HEK293 (cell line): ENCODE results near the gene EGFLAM.

Experiments used
- CTCF ChIA-PET: fragments of 350-600 bp; formaldehyde crosslinking; extraction: SDS; loops from one replicate; lab custom pipeline; 2021; ENCODE audit warnings: antibody characterized with exemption; lab: Yijun Ruan, JAX
- POLR2A ChIA-PET: fragments of 300-600 bp; formaldehyde crosslinking; extraction: SDS; loops from one replicate; lab custom pipeline; 2020; ENCODE audit warnings: antibody characterized with exemption, inconsistent platforms; lab: Yijun Ruan, JAX
- H3K27ac ChIP-seq: fragments of 200-500 bp; sonication (Bioruptor generic); 2 replicates; pipeline ENCODE4 v1.5.1; 2014; ENCODE audit warnings: low read depth, low read length, control low read depth, inconsistent platforms; ENCODE audit errors: extremely low read depth
- H3K36me3 ChIP-seq, 2 experiments: fragments of 200-500 bp in 1 of 2; sonication (Bioruptor generic) in 1 of 2; 1 replicate in 1 of 2; 2 replicates in 1 of 2; pipeline ENCODE4 v1.5.1; 2014 to 2017; ENCODE audit warnings: inconsistent platforms in 2 of 2, low read length in 2 of 2; ENCODE audit not compliant: control insufficient read depth in 2 of 2, insufficient read depth in 1 of 2
- H3K4me1 ChIP-seq: fragments of 200-500 bp; sonication (Bioruptor generic); 2 replicates; pipeline ENCODE4 v1.5.1; 2014; ENCODE audit warnings: mild to moderate bottlenecking, low read length, inconsistent platforms; ENCODE audit not compliant: control insufficient read depth, insufficient read depth
- H3K4me3 ChIP-seq: 2 replicates; pipeline ENCODE4 v1.5.1; 2011; ENCODE audit warnings: low read depth, mild to moderate bottlenecking, control low read depth, low read length, moderate library complexity
- H3K9me3 ChIP-seq: fragments of 200-500 bp; sonication (Bioruptor generic); 2 replicates; pipeline ENCODE4 v1.5.1; 2014; ENCODE audit warnings: low read depth, low read length, inconsistent platforms; ENCODE audit not compliant: control insufficient read depth, insufficient read depth
- AEBP2 ChIP-seq: fragments of 450-650 bp; formaldehyde crosslinking; IDR thresholded peaks from 2 replicates; pipeline ENCODE4 v1.5.1; 2016; ENCODE audit warnings: missing biosample characterization, missing genetic modification characterization, borderline replicate concordance
- GFI1B ChIP-seq: fragments of 450-650 bp; formaldehyde crosslinking; IDR thresholded peaks from 2 replicates; pipeline ENCODE4 v1.5.1; 2016; ENCODE audit warnings: missing biosample characterization, missing genetic modification characterization
- GLI2 ChIP-seq: fragments of 450-650 bp; formaldehyde crosslinking; IDR thresholded peaks from 2 replicates; pipeline ENCODE4; 2017; ENCODE audit warnings: missing biosample characterization, missing genetic modification characterization, low read depth, borderline replicate concordance
- MEIS1 ChIP-seq: sonication (generic); formaldehyde crosslinking; IDR thresholded peaks from 2 replicates; pipeline ENCODE4 v1.8.1; 2022; ENCODE audit warnings: missing genetic modification reagents, mild to moderate bottlenecking, borderline replicate concordance
- MYNN ChIP-seq: fragments of 450-650 bp; formaldehyde crosslinking; IDR thresholded peaks from 2 replicates; pipeline ENCODE4 v1.5.1; 2016; ENCODE audit warnings: missing biosample characterization, missing genetic modification characterization, borderline replicate concordance
- PRDM1 ChIP-seq: fragments of 450-650 bp; formaldehyde crosslinking; IDR thresholded peaks from 2 replicates; pipeline ENCODE4; 2016; ENCODE audit warnings: missing biosample characterization, missing genetic modification characterization
- REPIN1 ChIP-seq: fragments of 450-650 bp; formaldehyde crosslinking; IDR thresholded peaks from 2 replicates; pipeline ENCODE4 v1.5.1; 2017; ENCODE audit warnings: missing biosample characterization, missing genetic modification characterization, low read depth
- SCRT2 ChIP-seq: fragments of 450-650 bp; formaldehyde crosslinking; IDR thresholded peaks from 2 replicates; pipeline ENCODE4 v1.5.1; 2016; ENCODE audit warnings: missing biosample characterization, missing genetic modification characterization
- TRIM28 ChIP-seq: IDR thresholded peaks from 2 replicates; pipeline ENCODE4 v1.6.1; 2011; ENCODE audit warnings: low read length, control low read depth, borderline replicate concordance
- ZFHX2 ChIP-seq: fragments of 450-650 bp; formaldehyde crosslinking; conservative IDR thresholded peaks from 2 replicates; pipeline ENCODE4 v1.5.1; 2016; ENCODE audit warnings: missing biosample characterization, missing genetic modification characterization
- ZNF23 ChIP-seq: fragments of 450-650 bp; formaldehyde crosslinking; IDR thresholded peaks from 2 replicates; pipeline ENCODE4 v1.5.1; 2016; ENCODE audit warnings: missing biosample characterization, missing genetic modification characterization, borderline replicate concordance
- ZNF26 ChIP-seq: fragments of 450-650 bp; formaldehyde crosslinking; IDR thresholded peaks from 2 replicates; pipeline ENCODE4 v1.5.1; 2016; ENCODE audit warnings: missing biosample characterization, missing genetic modification characterization
- ZNF280C ChIP-seq: fragments of 450-650 bp; formaldehyde crosslinking; IDR thresholded peaks from 2 replicates; pipeline ENCODE4 v1.5.1; 2016; ENCODE audit warnings: missing biosample characterization, missing genetic modification characterization
- ZNF335 ChIP-seq: fragments of 450-650 bp; formaldehyde crosslinking; conservative IDR thresholded peaks from 2 replicates; pipeline ENCODE4 v1.5.1; 2016; ENCODE audit warnings: missing biosample characterization, missing genetic modification characterization
- ZNF350 ChIP-seq: fragments of 450-650 bp; formaldehyde crosslinking; IDR thresholded peaks from 2 replicates; pipeline ENCODE4 v1.5.0; 2017; ENCODE audit warnings: missing biosample characterization, mild to moderate bottlenecking, missing genetic modification characterization
- ZNF394 ChIP-seq: fragments of 450-650 bp; formaldehyde crosslinking; IDR thresholded peaks from 2 replicates; pipeline ENCODE4 v1.5.1; 2016; ENCODE audit warnings: missing biosample characterization, missing genetic modification characterization, mild to moderate bottlenecking, moderate library complexity, borderline replicate concordance
- ZNF510 ChIP-seq: fragments of 450-650 bp; formaldehyde crosslinking; IDR thresholded peaks from 2 replicates; pipeline ENCODE4 v1.5.1; 2018; ENCODE audit warnings: mild to moderate bottlenecking, missing genetic modification characterization, missing biosample characterization; ENCODE audit not compliant: insufficient replicate concordance
- ZNF513 ChIP-seq: fragments of 450-650 bp; IDR thresholded peaks from 2 replicates; pipeline ENCODE4 v1.5.1; 2018; ENCODE audit warnings: missing biosample characterization, missing genetic modification characterization
- ZNF530 ChIP-seq: fragments of 450-650 bp; formaldehyde crosslinking; IDR thresholded peaks from 2 replicates; pipeline ENCODE4 v1.5.1; 2016; ENCODE audit warnings: low read depth, missing biosample characterization, missing genetic modification characterization
- ZNF555 ChIP-seq: fragments of 450-650 bp; formaldehyde crosslinking; conservative IDR thresholded peaks from 2 replicates; pipeline ENCODE4 v1.5.1; 2017; ENCODE audit warnings: missing biosample characterization, mild to moderate bottlenecking, missing genetic modification characterization, inconsistent platforms
- ZNF560 ChIP-seq: fragments of 450-650 bp; formaldehyde crosslinking; IDR thresholded peaks from 2 replicates; pipeline ENCODE4 v1.5.1; 2017; ENCODE audit warnings: missing biosample characterization, missing genetic modification characterization, borderline replicate concordance
- ZNF571 ChIP-seq: fragments of 450-650 bp; formaldehyde crosslinking; IDR thresholded peaks from 2 replicates; pipeline ENCODE4 v1.5.0; 2017; ENCODE audit warnings: missing biosample characterization, missing genetic modification characterization
- ZNF629 ChIP-seq: fragments of 450-650 bp; formaldehyde crosslinking; IDR thresholded peaks from 2 replicates; pipeline ENCODE4 v1.5.1; 2017; ENCODE audit warnings: missing biosample characterization, missing genetic modification characterization
- ZNF785 ChIP-seq: fragments of 450-650 bp; formaldehyde crosslinking; IDR thresholded peaks from 2 replicates; pipeline ENCODE4 v1.5.1; 2016; ENCODE audit warnings: missing biosample characterization, missing genetic modification characterization
- ZNF791 ChIP-seq: fragments of 450-650 bp; formaldehyde crosslinking; IDR thresholded peaks from 2 replicates; pipeline ENCODE4 v1.5.1; 2016; ENCODE audit warnings: missing biosample characterization, missing genetic modification characterization
- ZNF843 ChIP-seq: fragments of 450-650 bp; formaldehyde crosslinking; IDR thresholded peaks from 2 replicates; pipeline ENCODE4 v1.5.1; 2016; ENCODE audit warnings: missing biosample characterization, missing genetic modification characterization
- ZSCAN16 ChIP-seq: fragments of 450-650 bp; formaldehyde crosslinking; IDR thresholded peaks from 2 replicates; pipeline ENCODE4 v1.5.1; 2016; ENCODE audit warnings: missing biosample characterization, missing genetic modification characterization
- TF ChIP-seq, protein P1 (sequence below): fragments of 450-650 bp; formaldehyde crosslinking; IDR thresholded peaks from 2 replicates; pipeline ENCODE4 v1.5.1; 2016; ENCODE audit warnings: missing biosample characterization, missing genetic modification characterization

The EGFLAM gene

GRCh38 chr5:38380537-38380936 is 122.2 kb downstream of the EGFLAM start:
- ChIA-PET CTCF (interaction anchor here (0.7 to 1.1 kb wide), 5 partner anchors 16 to 429 kb away, joined by 3 to 6 read pairs (median 4); no protein-coding TSS in a partner anchor), POLR2A (no interaction called here)
- H3K4me3 ChIP-seq: no peak overlapping the region
- H3K9me3 ChIP-seq: no peaks in the 10 kb centered on the region
- H3K27ac ChIP-seq: no peak overlapping the region
- no peaks in the 10 kb centered on the region for H3K36me3 ChIP-seq
- TF ChIP-seq ZNF791 (tag by site-specific recombination): no peak
- TF ChIP-seq ZNF560: no peak
- no peak for TF ChIP-seq GLI2 (tag by site-specific recombination)
- TF ChIP-seq SCRT2 (tag by site-specific recombination): no peak
- TF ChIP-seq ZNF280C: no peak
- no peak for TF ChIP-seq ZNF23 (tag by site-specific recombination)
- no peak for TF ChIP-seq ZNF571 (tag by site-specific recombination)
- TF ChIP-seq ZNF26 (tag by site-specific recombination): no peak
- no peak for TF ChIP-seq MEIS1 (CRISPR knock-in tag)
- no peak for TF ChIP-seq ZNF555
- TF ChIP-seq ZNF350: no peak
- TF ChIP-seq AEBP2: no peak
- TF ChIP-seq ZSCAN16 (tag by site-specific recombination): no peak
- no peak for TF ChIP-seq GFI1B (tag by site-specific recombination)
- peaks cover 11% of the 10 kb centered on the region for H3K4me1 ChIP-seq

DNA sequence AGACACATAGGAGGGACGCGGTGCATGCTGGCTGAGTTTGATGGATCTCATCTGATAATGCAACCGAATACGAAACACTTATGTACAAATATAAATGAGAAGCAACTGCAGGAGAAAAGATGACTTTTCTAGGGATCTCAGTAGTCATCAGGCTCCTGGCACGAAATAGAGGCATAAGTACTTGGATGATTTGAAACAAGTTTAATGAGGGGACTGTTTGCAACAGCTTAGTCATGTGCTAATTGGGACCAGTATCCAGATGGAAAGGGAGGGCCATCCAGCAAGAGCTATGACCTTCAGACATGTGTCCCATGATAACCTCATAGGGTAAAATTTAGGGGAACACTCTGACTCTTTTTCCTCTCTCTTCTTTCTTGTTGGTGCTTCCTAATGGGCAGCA is 123.0 kb downstream of the EGFLAM start:
- POLR2A ChIA-PET: no interaction called here
- TF ChIP-seq ZNF843 (tag by site-specific recombination) (no peak), ZNF785 (no peak), ZNF394 (tag by site-specific recombination) (no peak), ZNF513 (tag by site-specific recombination) (no peak), ZNF335 (tag by site-specific recombination) (no peak), ZNF791 (tag by site-specific recombination) (no peak), ZNF530 (tag by site-specific recombination) (no peak), ZNF510 (tag by site-specific recombination) (no peak), MYNN (tag by site-specific recombination) (no peak), ZFHX2 (no peak), TRIM28 (no peak), PRDM1 (no peak), ZNF629 (tag by site-specific recombination) (no peak), REPIN1 (tag by site-specific recombination) (no peak)
- TF ChIP-seq, protein P1, sequence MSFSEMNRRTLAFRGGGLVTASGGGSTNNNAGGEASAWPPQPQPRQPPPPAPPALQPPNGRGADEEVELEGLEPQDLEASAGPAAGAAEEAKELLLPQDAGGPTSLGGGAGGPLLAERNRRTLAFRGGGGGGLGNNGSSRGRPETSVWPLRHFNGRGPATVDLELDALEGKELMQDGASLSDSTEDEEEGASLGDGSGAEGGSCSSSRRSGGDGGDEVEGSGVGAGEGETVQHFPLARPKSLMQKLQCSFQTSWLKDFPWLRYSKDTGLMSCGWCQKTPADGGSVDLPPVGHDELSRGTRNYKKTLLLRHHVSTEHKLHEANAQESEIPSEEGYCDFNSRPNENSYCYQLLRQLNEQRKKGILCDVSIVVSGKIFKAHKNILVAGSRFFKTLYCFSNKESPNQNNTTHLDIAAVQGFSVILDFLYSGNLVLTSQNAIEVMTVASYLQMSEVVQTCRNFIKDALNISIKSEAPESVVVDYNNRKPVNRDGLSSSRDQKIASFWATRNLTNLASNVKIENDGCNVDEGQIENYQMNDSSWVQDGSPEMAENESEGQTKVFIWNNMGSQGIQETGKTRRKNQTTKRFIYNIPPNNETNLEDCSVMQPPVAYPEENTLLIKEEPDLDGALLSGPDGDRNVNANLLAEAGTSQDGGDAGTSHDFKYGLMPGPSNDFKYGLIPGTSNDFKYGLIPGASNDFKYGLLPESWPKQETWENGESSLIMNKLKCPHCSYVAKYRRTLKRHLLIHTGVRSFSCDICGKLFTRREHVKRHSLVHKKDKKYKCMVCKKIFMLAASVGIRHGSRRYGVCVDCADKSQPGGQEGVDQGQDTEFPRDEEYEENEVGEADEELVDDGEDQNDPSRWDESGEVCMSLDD (tag by site-specific recombination): no peak

More for the DNA sequence above, 123.0 kb downstream of the EGFLAM start:
- no peak overlapping the region for H3K27ac ChIP-seq
- H3K4me1 ChIP-seq: peaks cover 11% of the 10 kb centered on the region
- CTCF ChIA-PET: interaction anchor here (1.1 to 5.4 kb wide), 5 partner anchors 33 to 167 kb away, joined by 3 to 57 read pairs (median 16); no protein-coding TSS in a partner anchor
- H3K4me3 ChIP-seq: no peak overlapping the region
- no peaks in the 10 kb centered on the region for H3K36me3 ChIP-seq
- no peaks in the 10 kb centered on the region for H3K9me3 ChIP-seq
